Lower leg skin (tissue), 4 donors: ENCODE data around the gene LRP1B. TPM values are rescaled to one million over a fixed set of nuclear protein-coding genes. Genes with fewer than 3 reads are reported as not detected.
"Not testable (repeated sequence)": the region's sequence is repeated elsewhere in the genome, so short reads cannot be mapped to it uniquely, and the experiment has no call there.

Source experiments
- DNase-seq, 2 donors: peaks; one replicate each; pipeline ENCODE4 v3.0.0-alpha.2; 2019; ENCODE audit warnings: low spot score in 2 of 2
- H3K4me3 ChIP-seq: fragments of 200-600 bp; sonication (generic); 2 replicates; pipeline ENCODE4 v1.5.1; 2017; ENCODE audit warnings: mild to moderate bottlenecking, low read depth; ENCODE audit not compliant: poor library complexity, severe bottlenecking
- CTCF ChIP-seq, 3 donors: fragments of 450-650 bp; IDR thresholded peaks; one replicate each; pipeline ENCODE4 v1.5.1; 2016; ENCODE audit warnings: antibody characterized with exemption in 3 of 3, mild to moderate bottlenecking in 3 of 3, moderate library complexity in 2 of 3
- POLR2A ChIP-seq, 2 donors: fragments of 450-650 bp; IDR thresholded peaks; one replicate each; pipeline ENCODE4 v1.6.1; 2016 to 2017; ENCODE audit warnings: antibody characterized with exemption in 2 of 2, mild to moderate bottlenecking in 1 of 2, moderate library complexity in 1 of 2
- WGBS, 2 donors: methylation state at CpG; one replicate each; pipeline ENCODE4 v1.1.5; 2018; 5-methylcytosine and 5-hydroxymethylcytosine counted together
- intact Hi-C: fragments of 100-400 bp; cut with DNase I; formaldehyde crosslinking; loops from one replicate; pipeline ENCODE4 v1.15.0; 2023; ENCODE audit warnings: low total_unique reads
- total RNA-seq, 4 donors: library from RNA; depleted of rRNA; stranded (reverse); fragments of >200 nt; gene quantifications; one replicate each; pipeline ENCODE4 v1.1.0, GENCODE V29; 2016

Gene LRP1B
- total RNA-seq, 4 donors from 2014 or later, result 0.80 to 1.6 (median 1.0) TPM

- no peak overlapping the region for H3K4me3 ChIP-seq
- 89 to 92% methylated on average over 3 of the region's 3 CpGs for WGBS, 2 donors
- TF ChIP-seq CTCF (IDR thresholded peaks at IDR 0.05), result no peak
- no peak for TF ChIP-seq POLR2A (IDR thresholded peaks at IDR 0.05)
- intact Hi-C loops, result no loop called here
- no peak for DNase-seq
Measured at GRCh38 chr2:141820893-141821292, 309.9 kb downstream of the LRP1B start.

GRCh38 chr2:141815320-141815719, 315.5 kb downstream of the LRP1B start:
- DNase-seq, intact Hi-C loops, H3K4me3 ChIP-seq: not testable (repeated sequence)
- 75 to 80% methylated on average over 3 of the region's 3 CpGs for WGBS, 2 donors

GRCh38 chr2:141814150-141814549, 316.7 kb downstream of the LRP1B start:
- no peak overlapping the region for H3K4me3 ChIP-seq
- DNase-seq, result no peak
- intact Hi-C loops, result no loop called here
- TF ChIP-seq CTCF (IDR thresholded peaks at IDR 0.05) (no peak), POLR2A (IDR thresholded peaks at IDR 0.05) (no peak)
- 70 to 77% methylated on average over 2 of the region's 2 CpGs for WGBS, 2 donors

GRCh38 chr2:141810148-141810547, 320.7 kb downstream of the LRP1B start:
- no peak for DNase-seq
- no peak overlapping the region for H3K4me3 ChIP-seq
- intact Hi-C loops, result no loop called here
- 79 to 83% methylated on average over 7 of the region's 7 CpGs for WGBS, 2 donors
- TF ChIP-seq POLR2A (IDR thresholded peaks at IDR 0.05) (no peak), CTCF (IDR thresholded peaks at IDR 0.05) (no peak)

- no peak overlapping the region for H3K4me3 ChIP-seq
- intact Hi-C loops, result no loop called here
- 52 to 65% methylated on average over 1 of the region's 1 CpG for WGBS, 2 donors
- no peak for DNase-seq
- TF ChIP-seq CTCF (IDR thresholded peaks at IDR 0.05) (no peak), POLR2A (IDR thresholded peaks at IDR 0.05) (no peak)
Measured at GRCh38 chr2:141806090-141806489, 324.7 kb downstream of the LRP1B start.

- TF ChIP-seq POLR2A (IDR thresholded peaks at IDR 0.05) (no peak), CTCF (IDR thresholded peaks at IDR 0.05) (no peak)
- DNase-seq, result no peak
- no peak overlapping the region for H3K4me3 ChIP-seq
- intact Hi-C loops, result no loop called here
- WGBS, 2 donors, result 90 to 94% methylated on average over 3 of the region's 3 CpGs
Measured at GRCh38 chr2:141805302-141805701, 325.5 kb downstream of the LRP1B start.
